ENCODE data around the gene DIAPH2.
"Not testable (repeated sequence)": the region's sequence is repeated elsewhere in the genome, so short reads cannot be mapped to it uniquely, and the experiment has no call there.

DNA sequence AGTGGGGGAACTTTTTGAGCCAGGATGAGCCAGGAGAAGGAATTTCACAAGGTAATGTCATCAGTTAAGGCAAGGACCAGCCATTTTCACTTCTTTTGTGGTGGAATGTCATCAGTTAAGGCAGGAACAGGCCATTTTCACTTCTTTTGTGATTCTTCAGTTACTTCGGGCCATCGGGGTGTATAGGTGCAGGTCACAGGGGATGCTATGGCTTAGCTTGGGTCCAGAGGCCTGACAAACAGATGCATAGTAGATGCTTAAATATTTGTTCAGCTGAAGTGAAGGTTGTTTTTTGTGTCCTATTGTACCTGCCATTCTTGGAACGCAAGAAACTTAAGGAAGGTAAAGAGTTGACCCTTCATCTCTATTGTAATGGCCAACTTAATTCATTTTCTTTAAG lies 46.4 kb downstream of the DIAPH2 start:
- TF ChIP-seq, protein P1, sequence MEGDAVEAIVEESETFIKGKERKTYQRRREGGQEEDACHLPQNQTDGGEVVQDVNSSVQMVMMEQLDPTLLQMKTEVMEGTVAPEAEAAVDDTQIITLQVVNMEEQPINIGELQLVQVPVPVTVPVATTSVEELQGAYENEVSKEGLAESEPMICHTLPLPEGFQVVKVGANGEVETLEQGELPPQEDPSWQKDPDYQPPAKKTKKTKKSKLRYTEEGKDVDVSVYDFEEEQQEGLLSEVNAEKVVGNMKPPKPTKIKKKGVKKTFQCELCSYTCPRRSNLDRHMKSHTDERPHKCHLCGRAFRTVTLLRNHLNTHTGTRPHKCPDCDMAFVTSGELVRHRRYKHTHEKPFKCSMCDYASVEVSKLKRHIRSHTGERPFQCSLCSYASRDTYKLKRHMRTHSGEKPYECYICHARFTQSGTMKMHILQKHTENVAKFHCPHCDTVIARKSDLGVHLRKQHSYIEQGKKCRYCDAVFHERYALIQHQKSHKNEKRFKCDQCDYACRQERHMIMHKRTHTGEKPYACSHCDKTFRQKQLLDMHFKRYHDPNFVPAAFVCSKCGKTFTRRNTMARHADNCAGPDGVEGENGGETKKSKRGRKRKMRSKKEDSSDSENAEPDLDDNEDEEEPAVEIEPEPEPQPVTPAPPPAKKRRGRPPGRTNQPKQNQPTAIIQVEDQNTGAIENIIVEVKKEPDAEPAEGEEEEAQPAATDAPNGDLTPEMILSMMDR (IDR thresholded peaks at IDR 0.05 in 4 of 5, conservative IDR thresholded peaks at IDR 0.05 in 1 of 5): not testable (repeated sequence)
- TF ChIP-seq POLR2A (IDR thresholded peaks at IDR 0.05): not testable (repeated sequence)
